GM18951 (cell line): ENCODE results near the gene TAL2.

Experiments
- POLR2A ChIP-seq: IDR thresholded peaks from 4 replicates; pipeline ENCODE4 v1.6.1; 2011; ENCODE audit warnings: mild to moderate bottlenecking; ENCODE audit not compliant: insufficient read length, insufficient read depth; ENCODE audit errors: extremely low read depth
- in situ Hi-C: fragments of 300-500 bp; cut with MboI; formaldehyde crosslinking; loops from one replicate; pipeline ENCODE4 v1.12.0; 2022; ENCODE audit warnings: low sequenced_read_pairs, mixed read lengths, inconsistent platforms; ENCODE audit not compliant: unreplicated experiment

TAL2 gene

GRCh38 chr9:105662184-105663104 is at the start of gene TAL2:
TSS of gene TAL2 (plus strand) at chr9:105662457. CDS start at chr9:105662497, 40 bp downstream.
- no peak for TF ChIP-seq POLR2A
- in situ Hi-C loops = no loop called here

- no peak for TF ChIP-seq POLR2A
- in situ Hi-C loops = no loop called here
Measured at GRCh38 chr9:105621001-105621400, 41.3 kb upstream of the TAL2 start.

GRCh38 chr9:105625088-105625487 is 37.2 kb upstream of the TAL2 start:
- in situ Hi-C loops = no loop called here
- no peak for TF ChIP-seq POLR2A

GRCh38 chr9:105632807-105633206 is 29.4 kb upstream of the TAL2 start:
- no peak for TF ChIP-seq POLR2A
- in situ Hi-C loops = no loop called here

GRCh38 chr9:105633411-105633810 is 28.8 kb upstream of the TAL2 start:
- no peak for TF ChIP-seq POLR2A
- in situ Hi-C loops = no loop called here

- no peak for TF ChIP-seq POLR2A
- in situ Hi-C loops = no loop called here
Measured at GRCh38 chr9:105636331-105636730, 25.9 kb upstream of the TAL2 start.

GRCh38 chr9:105637787-105638395 is 24.4 kb upstream of the TAL2 start:
- no peak for TF ChIP-seq POLR2A
- in situ Hi-C loops = no loop called here

GRCh38 chr9:105639936-105640335 is 22.3 kb upstream of the TAL2 start:
- in situ Hi-C loops = no loop called here
- no peak for TF ChIP-seq POLR2A

GRCh38 chr9:105643795-105644194 is 18.5 kb upstream of the TAL2 start:
- in situ Hi-C loops = no loop called here
- no peak for TF ChIP-seq POLR2A

GRCh38 chr9:105646879-105647594 is 15.2 kb upstream of the TAL2 start:
- TF ChIP-seq POLR2A = no peak
- in situ Hi-C loops = no loop called here

- TF ChIP-seq POLR2A = no peak
- in situ Hi-C loops = no loop called here
Measured at GRCh38 chr9:105647595-105648349, 14.5 kb upstream of the TAL2 start.

- no peak for TF ChIP-seq POLR2A
- in situ Hi-C loops = no loop called here
Measured at GRCh38 chr9:105651806-105652205, 10.5 kb upstream of the TAL2 start.
